Keratinocyte (primary cell): ENCODE results near the gene KCNN2.

Experiments
- EZH2 ChIP-seq: IDR thresholded peaks from one replicate; pipeline ENCODE4 v1.6.1; 2012; ENCODE audit warnings: inconsistent platforms, mild to moderate bottlenecking, low read length, moderate library complexity
- TF ChIP-seq, protein P1 (sequence below), 3 experiments: IDR thresholded peaks in 1 of 3; conservative IDR thresholded peaks in 1 of 3; optimal IDR thresholded peaks in 1 of 3; 2 replicates in 2 of 3; 3 replicates in 1 of 3; pipeline versions ENCODE3 to v1.5.1; 2011; ENCODE audit warnings: low read length in 3 of 3, mild to moderate bottlenecking in 3 of 3, moderate library complexity in 2 of 3, control low read depth in 1 of 3, inconsistent platforms in 1 of 3; ENCODE audit not compliant: insufficient read depth in 2 of 3; ENCODE audit errors: extremely low read depth in 1 of 3

DNA sequence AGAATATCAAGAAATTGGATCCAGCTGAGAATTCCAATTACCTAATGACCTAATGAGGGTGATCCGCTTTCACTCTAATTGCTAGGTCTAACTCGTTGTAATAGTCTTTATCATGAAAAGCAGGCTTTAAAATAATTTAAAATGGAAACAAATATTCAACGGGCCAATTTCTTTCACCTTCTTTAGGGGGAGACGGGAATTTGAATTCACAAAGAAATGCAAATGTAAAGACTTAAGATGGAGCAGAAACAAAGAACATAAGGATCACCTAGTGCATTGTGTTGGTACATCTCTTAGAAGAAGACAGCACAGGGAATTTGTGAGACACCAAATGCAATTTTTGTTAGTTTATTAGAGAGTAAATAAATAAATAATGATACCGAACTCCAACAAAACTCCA lies 1.5 kb upstream of the KCNN2 start:
- TF ChIP-seq, protein P1, sequence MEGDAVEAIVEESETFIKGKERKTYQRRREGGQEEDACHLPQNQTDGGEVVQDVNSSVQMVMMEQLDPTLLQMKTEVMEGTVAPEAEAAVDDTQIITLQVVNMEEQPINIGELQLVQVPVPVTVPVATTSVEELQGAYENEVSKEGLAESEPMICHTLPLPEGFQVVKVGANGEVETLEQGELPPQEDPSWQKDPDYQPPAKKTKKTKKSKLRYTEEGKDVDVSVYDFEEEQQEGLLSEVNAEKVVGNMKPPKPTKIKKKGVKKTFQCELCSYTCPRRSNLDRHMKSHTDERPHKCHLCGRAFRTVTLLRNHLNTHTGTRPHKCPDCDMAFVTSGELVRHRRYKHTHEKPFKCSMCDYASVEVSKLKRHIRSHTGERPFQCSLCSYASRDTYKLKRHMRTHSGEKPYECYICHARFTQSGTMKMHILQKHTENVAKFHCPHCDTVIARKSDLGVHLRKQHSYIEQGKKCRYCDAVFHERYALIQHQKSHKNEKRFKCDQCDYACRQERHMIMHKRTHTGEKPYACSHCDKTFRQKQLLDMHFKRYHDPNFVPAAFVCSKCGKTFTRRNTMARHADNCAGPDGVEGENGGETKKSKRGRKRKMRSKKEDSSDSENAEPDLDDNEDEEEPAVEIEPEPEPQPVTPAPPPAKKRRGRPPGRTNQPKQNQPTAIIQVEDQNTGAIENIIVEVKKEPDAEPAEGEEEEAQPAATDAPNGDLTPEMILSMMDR (optimal IDR thresholded peaks at IDR 0.05 in 1 of 3, IDR thresholded peaks at IDR 0.05 in 1 of 3, conservative IDR thresholded peaks at IDR 0.05 in 1 of 3; ENCODE audit: extremely low read depth in 1 of 3, insufficient read depth in 2 of 3, low read length in 3 of 3), result no peak
- TF ChIP-seq EZH2, result no peak
